Tibial nerve (tissue), 4 donors: Measurements from ENCODE around the gene RAP1GAP2. TPM values are rescaled to one million over a fixed set of nuclear protein-coding genes. Genes with fewer than 3 reads are reported as not detected.

Experiments
- DNase-seq, 2 donors: peaks; one replicate each; pipeline ENCODE4 v3.0.0-alpha.2; 2019; ENCODE audit warnings: low spot score in 2 of 2
- H3K27ac ChIP-seq, 4 donors: fragments of 200-600 bp; sonication (generic) in 3 of 4; one replicate each; pipeline ENCODE4 v1.5.1; 2017 to 2019; ENCODE audit warnings: mild to moderate bottlenecking in 1 of 4
- H3K27me3 ChIP-seq, 2 donors: fragments of 200-600 bp; sonication (generic) in 1 of 2; one replicate each; pipeline versions ENCODE4 v1.5.1 to v1.6.0; 2017 to 2019
- H3K36me3 ChIP-seq, 3 donors: fragments of 200-600 bp; sonication (generic); one replicate each; pipeline ENCODE4 v1.5.1; 2018 to 2019
- H3K4me1 ChIP-seq, 4 donors: fragments of 200-600 bp; sonication (generic) in 3 of 4; one replicate each; pipeline ENCODE4 v1.5.1; 2017 to 2019
- H3K4me3 ChIP-seq, 4 donors: fragments of 200-600 bp; sonication (generic) in 3 of 4; one replicate each; pipeline ENCODE4 v1.5.1; 2017 to 2019; ENCODE audit warnings: mild to moderate bottlenecking in 1 of 4, moderate library complexity in 1 of 4
- H3K9me3 ChIP-seq, 4 donors: fragments of 200-600 bp; sonication (generic) in 3 of 4; one replicate each; pipeline ENCODE4 v1.5.1; 2017 to 2019
- CTCF ChIP-seq, 5 experiments: fragments of 200-600 bp in 3 of 5; fragments of 450-650 bp in 2 of 5; sonication (generic) in 3 of 5; IDR thresholded peaks; one replicate each; pipeline ENCODE4 v1.5.1; 2016 to 2019; ENCODE audit warnings: antibody characterized with exemption in 5 of 5, mild to moderate bottlenecking in 3 of 5, moderate library complexity in 2 of 5
- EP300 ChIP-seq, 2 donors: sonication (generic); formaldehyde crosslinking; IDR thresholded peaks; one replicate each; pipeline ENCODE4 v1.6.1; 2017; ENCODE audit warnings: antibody characterized with exemption in 2 of 2, mild to moderate bottlenecking in 1 of 2
- POLR2A ChIP-seq, 2 donors: fragments of 450-650 bp; IDR thresholded peaks; one replicate each; pipeline ENCODE4 v1.6.1; 2017; ENCODE audit warnings: antibody characterized with exemption in 2 of 2, mild to moderate bottlenecking in 2 of 2, moderate library complexity in 2 of 2
- WGBS, 2 donors: methylation state at CpG; one replicate each; pipeline ENCODE4 v1.1.5; 2018; 5-methylcytosine and 5-hydroxymethylcytosine counted together
- total RNA-seq, 4 donors: library from RNA; depleted of rRNA; stranded (reverse); fragments of >200 nt; gene quantifications; one replicate each; pipeline ENCODE4 v1.1.0, GENCODE V29; 2016

Gene RAP1GAP2
- total RNA-seq, 4 donors from 2014 or later, result 5.4 to 18.2 (median 11.9) TPM

- 86 to 90% methylated on average over 4 of the region's 4 CpGs for WGBS, 2 donors
- no peak overlapping the region for H3K4me3 ChIP-seq
- peaks cover 0 to 36% (median 0%) of the 10 kb centered on the region in 3 donors for H3K36me3 ChIP-seq
- H3K4me1 ChIP-seq, result no peaks in the 10 kb centered on the region
- peaks cover 0 to 29% (median 5%) of the 10 kb centered on the region in 4 donors for H3K9me3 ChIP-seq
- TF ChIP-seq POLR2A (IDR thresholded peaks at IDR 0.05) (no peak), CTCF (IDR thresholded peaks at IDR 0.05) (no peak), EP300 (IDR thresholded peaks at IDR 0.05) (no peak)
- H3K27me3 ChIP-seq, result no peaks in the 10 kb centered on the region
- no peak overlapping the region for H3K27ac ChIP-seq
- DNase-seq, result no peak
Observed at GRCh38 chr17:3022197-3022596, 226.0 kb downstream of the RAP1GAP2 start.

- Histone ChIP-seq H3K4me1 (no peaks in the 10 kb centered on the region), H3K36me3 (peaks cover 0 to 43% (median 0%) of the 10 kb centered on the region in 3 donors), H3K9me3 (peaks cover 0 to 29% (median 5%) of the 10 kb centered on the region in 4 donors), H3K27ac (no peak overlapping the region), H3K27me3 (no peaks in the 10 kb centered on the region), H3K4me3 (no peak overlapping the region)
- DNase-seq, result no peak
- 94 to 95% methylated on average over 2 of the region's 2 CpGs for WGBS, 2 donors
- TF ChIP-seq POLR2A (IDR thresholded peaks at IDR 0.05) (no peak), EP300 (IDR thresholded peaks at IDR 0.05) (no peak), CTCF (IDR thresholded peaks at IDR 0.05) (no peak)
Observed at GRCh38 chr17:3024346-3024745, 228.1 kb downstream of the RAP1GAP2 start.

DNA sequence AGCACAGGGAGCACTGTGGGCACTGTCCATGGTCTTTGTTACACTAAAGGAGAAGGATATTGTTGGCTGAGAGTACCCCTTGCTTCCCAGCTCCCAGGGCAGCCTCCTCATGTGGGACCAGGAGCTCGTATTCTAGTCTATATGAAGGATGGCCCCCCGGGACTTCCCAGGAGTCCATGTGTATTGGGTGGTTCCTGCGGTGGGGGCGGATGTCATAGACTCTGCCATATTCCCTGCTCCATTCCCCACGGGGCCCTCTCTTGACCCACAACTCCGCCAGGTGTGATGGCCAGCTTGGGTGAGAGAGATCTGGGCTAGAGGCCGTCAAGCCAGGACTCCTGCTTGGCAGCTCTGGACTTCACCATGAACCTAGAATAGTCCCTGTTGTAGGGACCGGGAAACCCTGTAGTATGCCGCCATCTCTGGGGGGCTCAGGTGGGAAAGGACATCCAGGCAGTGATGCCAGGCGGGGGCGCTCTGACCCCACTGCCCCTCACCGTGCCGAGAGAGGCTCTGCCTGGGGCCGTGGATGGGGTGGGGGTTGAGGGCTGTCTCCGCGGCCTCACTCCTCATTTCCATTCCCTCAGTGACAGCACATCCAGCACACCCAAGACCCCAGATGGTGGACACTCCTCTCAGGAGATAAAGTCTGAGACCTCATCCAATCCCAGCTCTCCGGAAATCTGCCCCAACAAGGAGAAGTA lies 229.3 kb downstream of the RAP1GAP2 start:
- H3K27me3 ChIP-seq, result no peaks in the 10 kb centered on the region
- peaks cover 0 to 29% (median 5%) of the 10 kb centered on the region in 4 donors for H3K9me3 ChIP-seq
- H3K4me1 ChIP-seq, result no peaks in the 10 kb centered on the region
- H3K27ac ChIP-seq, result no peak overlapping the region
- 90 to 91% methylated on average over 10 to 17 of the region's 17 CpGs for WGBS, 2 donors
- H3K4me3 ChIP-seq, result no peak overlapping the region
- H3K36me3 ChIP-seq, result peaks cover 0 to 31% (median 0%) of the 10 kb centered on the region in 3 donors
- TF ChIP-seq POLR2A (IDR thresholded peaks at IDR 0.05) (no peak), EP300 (IDR thresholded peaks at IDR 0.05) (no peak), CTCF (IDR thresholded peaks at IDR 0.05) (no peak)
- DNase-seq, result no peak

DNA sequence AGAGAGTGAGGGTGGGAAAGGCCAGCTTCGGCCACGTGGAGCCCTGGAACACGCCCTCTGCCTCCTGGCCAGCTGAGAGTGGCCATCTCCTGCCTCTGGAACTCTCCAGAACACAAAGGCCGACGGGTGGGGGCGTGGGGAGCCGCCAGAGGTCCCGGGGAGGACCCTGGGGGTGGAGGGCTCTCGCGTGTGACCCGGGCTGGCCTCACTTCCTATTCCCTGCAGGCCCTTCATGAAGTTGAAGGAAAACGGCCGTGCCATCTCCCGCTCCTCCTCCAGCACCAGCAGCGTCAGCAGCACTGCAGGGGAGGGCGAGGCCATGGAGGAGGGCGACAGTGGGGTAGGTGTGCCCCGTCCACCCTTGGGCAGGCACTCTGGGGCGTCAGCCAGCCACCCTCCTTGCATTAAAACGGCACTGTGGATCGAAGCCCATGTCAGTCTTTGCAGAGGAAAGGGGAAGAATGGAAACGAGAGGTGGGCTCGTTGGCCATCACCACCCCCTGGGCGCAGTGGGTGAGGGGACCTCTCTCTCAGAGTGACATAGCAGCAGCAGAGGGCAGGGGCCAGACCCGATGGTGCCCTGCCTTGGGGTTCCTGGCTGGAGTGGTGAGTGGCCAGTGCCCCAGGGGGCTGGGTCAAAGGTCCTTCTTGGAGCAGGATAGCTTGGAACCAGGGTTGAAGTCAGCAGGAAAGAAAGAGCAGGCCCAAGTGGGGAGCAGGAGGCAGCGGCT lies 230.1 kb downstream of the RAP1GAP2 start:
- WGBS, 2 donors, result 65 to 66% methylated on average over 20 to 26 of the region's 26 CpGs
- TF ChIP-seq CTCF (IDR thresholded peaks at IDR 0.05) (no peak), POLR2A (IDR thresholded peaks at IDR 0.05) (no peak), EP300 (IDR thresholded peaks at IDR 0.05) (no peak)
- no peaks in the 10 kb centered on the region for H3K4me1 ChIP-seq
- no peak overlapping the region for H3K4me3 ChIP-seq
- no peak for DNase-seq
- H3K36me3 ChIP-seq, result peaks cover 0 to 28% (median 0%) of the 10 kb centered on the region in 3 donors
- peaks cover 0 to 29% (median 5%) of the 10 kb centered on the region in 4 donors for H3K9me3 ChIP-seq
- no peaks in the 10 kb centered on the region for H3K27me3 ChIP-seq
- H3K27ac ChIP-seq, result no peak overlapping the region
